Fibroblast of the aortic adventitia (primary cell): ENCODE results near the gene WDFY3. TPM values are rescaled to one million over a fixed set of nuclear protein-coding genes. Genes with fewer than 3 reads are reported as not detected.
A peak's percentile ranks its signal among the peaks of the same experiment; 100 is the strongest.

Experiments
- DNase-seq: peaks from one replicate; pipeline ENCODE4 v3.0.0-alpha.2; 2010; ENCODE audit warnings: low read depth
- H3K4me3 ChIP-seq: 2 replicates; pipeline ENCODE4 v1.5.1; 2011; ENCODE audit warnings: low read depth, mild to moderate bottlenecking, control low read depth, low read length, moderate library complexity
- total RNA-seq: library from RNA; depleted of rRNA; stranded (reverse); fragments of >200 nt; gene quantifications from 2 replicates; pipeline ENCODE4 v1.2.3, GENCODE V29; 2012; ENCODE audit warnings: low replicate concordance
- TF ChIP-seq, protein P1 (sequence below): IDR thresholded peaks from 2 replicates; pipeline ENCODE4 v1.5.1; 2011; ENCODE audit warnings: mild to moderate bottlenecking, low read length, control low read depth, inconsistent platforms; ENCODE audit not compliant: insufficient read depth

The WDFY3 gene
- total RNA-seq, 1 donor, result 86.9 TPM

DNA sequence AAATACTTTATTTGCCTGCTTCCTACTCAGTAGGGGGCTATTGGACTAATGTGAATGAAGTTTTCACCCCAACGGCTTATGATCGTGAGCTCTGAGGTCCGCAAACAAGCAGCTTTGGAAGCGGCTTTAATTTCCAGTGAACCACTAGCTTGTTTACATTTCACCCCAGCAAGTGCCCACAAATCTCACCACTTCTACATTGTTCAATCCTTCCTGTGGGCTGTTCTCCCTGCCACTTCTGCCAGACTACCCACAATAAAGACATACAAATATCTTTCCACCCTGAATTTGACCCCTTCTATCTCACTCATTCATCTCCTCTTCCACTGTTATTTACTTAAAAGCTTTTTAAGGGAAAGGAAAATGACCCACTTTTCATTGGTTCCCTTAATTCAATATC lies 285.5 kb downstream of the WDFY3 start:
- TF ChIP-seq, protein P1, sequence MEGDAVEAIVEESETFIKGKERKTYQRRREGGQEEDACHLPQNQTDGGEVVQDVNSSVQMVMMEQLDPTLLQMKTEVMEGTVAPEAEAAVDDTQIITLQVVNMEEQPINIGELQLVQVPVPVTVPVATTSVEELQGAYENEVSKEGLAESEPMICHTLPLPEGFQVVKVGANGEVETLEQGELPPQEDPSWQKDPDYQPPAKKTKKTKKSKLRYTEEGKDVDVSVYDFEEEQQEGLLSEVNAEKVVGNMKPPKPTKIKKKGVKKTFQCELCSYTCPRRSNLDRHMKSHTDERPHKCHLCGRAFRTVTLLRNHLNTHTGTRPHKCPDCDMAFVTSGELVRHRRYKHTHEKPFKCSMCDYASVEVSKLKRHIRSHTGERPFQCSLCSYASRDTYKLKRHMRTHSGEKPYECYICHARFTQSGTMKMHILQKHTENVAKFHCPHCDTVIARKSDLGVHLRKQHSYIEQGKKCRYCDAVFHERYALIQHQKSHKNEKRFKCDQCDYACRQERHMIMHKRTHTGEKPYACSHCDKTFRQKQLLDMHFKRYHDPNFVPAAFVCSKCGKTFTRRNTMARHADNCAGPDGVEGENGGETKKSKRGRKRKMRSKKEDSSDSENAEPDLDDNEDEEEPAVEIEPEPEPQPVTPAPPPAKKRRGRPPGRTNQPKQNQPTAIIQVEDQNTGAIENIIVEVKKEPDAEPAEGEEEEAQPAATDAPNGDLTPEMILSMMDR, result no peak
- no peak overlapping the region for H3K4me3 ChIP-seq
- no peak for DNase-seq

DNA sequence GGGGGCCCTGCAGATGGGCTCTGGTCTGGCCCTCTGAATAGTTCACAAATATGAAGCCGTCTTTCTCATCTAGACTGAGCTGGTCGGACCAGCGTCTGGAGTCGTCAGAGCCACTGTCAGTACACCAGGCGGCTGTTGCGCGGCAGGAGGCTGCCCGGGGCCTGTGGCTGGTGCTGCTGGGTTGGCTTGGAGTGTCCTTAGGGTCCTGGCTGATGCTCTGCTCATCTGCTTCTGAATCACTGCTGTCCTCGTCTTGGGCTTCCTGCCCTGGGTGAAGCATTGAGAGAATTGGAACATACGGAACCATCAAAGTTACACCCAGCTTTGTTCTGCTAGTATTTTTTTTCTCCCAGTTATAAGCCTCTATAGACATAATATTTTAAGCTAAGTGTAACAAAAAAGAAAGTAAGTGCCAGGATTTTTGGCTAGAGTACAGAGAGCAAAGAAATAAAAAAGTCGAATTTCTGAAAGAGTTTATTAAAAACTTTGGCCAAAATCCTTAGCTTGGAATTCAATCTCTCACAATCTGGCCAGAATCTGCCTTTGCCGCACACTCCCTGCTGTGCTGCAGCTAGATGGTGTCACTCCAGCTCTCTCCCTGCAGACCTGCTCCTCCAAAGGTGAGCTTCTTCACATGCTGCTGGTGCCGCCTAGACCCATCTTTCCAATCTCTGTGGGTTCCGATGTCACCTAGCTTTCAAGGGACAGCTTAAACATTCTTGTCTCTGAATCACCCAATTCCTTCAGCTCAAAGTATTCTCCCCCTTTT lies 287.3 kb downstream of the WDFY3 start:
- DNase-seq, result peak; percentile 25

DNA sequence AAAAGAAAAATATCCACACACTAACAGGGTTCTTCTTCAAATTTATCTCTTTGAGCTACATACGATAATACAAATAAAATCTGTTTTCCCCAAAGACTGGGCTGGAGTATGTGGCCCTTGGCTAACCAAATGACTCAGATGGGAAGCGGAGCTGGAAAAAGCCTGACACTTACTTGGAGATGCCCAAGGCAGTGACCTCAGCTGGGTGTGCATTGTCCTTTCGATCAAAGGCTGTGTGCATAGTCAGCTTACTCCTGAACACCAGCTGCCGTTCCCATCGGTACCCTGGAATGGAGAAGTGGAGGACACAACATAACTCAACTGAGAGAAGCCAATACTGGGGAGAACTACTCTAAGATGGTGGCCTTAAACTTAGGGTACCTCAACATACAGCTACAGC lies 288.5 kb downstream of the WDFY3 start:
- TF ChIP-seq, protein P1, result no peak
- peak; percentile 37 for DNase-seq
- H3K4me3 ChIP-seq, result no peak overlapping the region

More for the DNA sequence above, 287.3 kb downstream of the WDFY3 start:
- no peak overlapping the region for H3K4me3 ChIP-seq
- TF ChIP-seq, protein P1, result no peak

DNA sequence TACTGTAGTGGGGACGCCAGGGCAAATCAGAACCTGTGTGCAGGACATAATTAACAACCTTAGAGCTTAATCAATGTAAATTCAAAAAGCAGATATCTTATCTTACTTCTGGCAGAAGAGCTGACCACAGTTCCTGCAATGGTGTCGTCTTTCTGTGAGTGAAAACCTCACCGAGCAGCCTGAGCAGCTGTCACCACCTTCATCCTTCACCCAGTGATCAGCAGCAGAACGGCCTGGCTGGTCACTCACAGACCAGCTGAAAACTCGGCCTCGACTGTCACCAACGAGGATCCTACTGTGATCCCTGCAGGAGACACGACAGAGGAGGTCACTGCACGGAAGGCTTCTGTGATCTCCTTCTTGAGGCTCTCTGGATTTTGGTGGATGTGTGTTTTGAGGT lies 289.4 kb downstream of the WDFY3 start:
- H3K4me3 ChIP-seq, result no peak overlapping the region
- DNase-seq, result no peak
- TF ChIP-seq, protein P1, result no peak

- TF ChIP-seq, protein P1, result no peak
- no peak overlapping the region for H3K4me3 ChIP-seq
- DNase-seq, result peak; percentile 95
These were observed 292.8 kb downstream of the WDFY3 start for GRCh38 chr4:84673475-84674240.

- DNase-seq, result no peak
- TF ChIP-seq, protein P1, result no peak
- no peak overlapping the region for H3K4me3 ChIP-seq
These were observed 294.3 kb downstream of the WDFY3 start for GRCh38 chr4:84672177-84672576.
